Vagina (tissue), 2 donors: ENCODE measurements around the gene ANKRD11.

Experiments
- CTCF ChIP-seq, 3 experiments: fragments of 450-650 bp in 2 of 3; fragments of 200-600 bp in 1 of 3; sonication (generic) in 1 of 3; IDR thresholded peaks; one replicate each; pipeline ENCODE4 v1.5.1; 2017 to 2019; ENCODE audit warnings: antibody characterized with exemption in 3 of 3, mild to moderate bottlenecking in 2 of 3, moderate library complexity in 2 of 3
- POLR2AphosphoS5 ChIP-seq, 2 donors: sonication (generic); formaldehyde crosslinking; IDR thresholded peaks; one replicate each; pipeline ENCODE4 v1.9.0; 2017; ENCODE audit warnings: antibody characterized with exemption in 2 of 2, mild to moderate bottlenecking in 2 of 2, low read depth in 1 of 2; ENCODE audit not compliant: insufficient read depth in 1 of 2

- TF ChIP-seq CTCF (IDR thresholded peaks at IDR 0.05) (no peak), POLR2AphosphoS5 (IDR thresholded peaks at IDR 0.05; ENCODE audit: insufficient read depth in 1 of 2, low read depth in 1 of 2) (no peak)
Measured at GRCh38 chr16:89458551-89458950, 31.8 kb downstream of the ANKRD11 start.
